Loucy (cell line): ENCODE measurements around the gene MTG2.

Source experiments
- H2AFZ ChIP-seq: fragments of 200-600 bp; sonication (generic); 2 replicates; pipeline ENCODE4 v1.6.0; 2016; ENCODE audit warnings: antibody characterized with exemption, mild to moderate bottlenecking, low read length, moderate library complexity
- H3F3A ChIP-seq: fragments of 200-600 bp; 2 replicates; pipeline ENCODE4 v1.6.0; 2016; ENCODE audit warnings: antibody characterized with exemption, low read depth, mild to moderate bottlenecking
- H3K27me3 ChIP-seq: fragments of 200-600 bp; sonication (generic); 2 replicates; pipeline ENCODE4 v1.6.1; 2014; ENCODE audit warnings: low read length, mild to moderate bottlenecking; ENCODE audit not compliant: insufficient read depth, poor library complexity, severe bottlenecking
- H3K36me3 ChIP-seq: fragments of 200-600 bp; sonication (generic); 2 replicates; pipeline ENCODE4 v1.6.1; 2016; ENCODE audit warnings: low read length; ENCODE audit not compliant: insufficient read depth
- H3K4me1 ChIP-seq: fragments of 200-600 bp; sonication (generic); 2 replicates; pipeline ENCODE4 v1.5.1; 2014; ENCODE audit warnings: low read length, mild to moderate bottlenecking; ENCODE audit not compliant: insufficient read depth, poor library complexity, severe bottlenecking
- H3K4me2 ChIP-seq: fragments of 200-600 bp; sonication (generic); 2 replicates; pipeline ENCODE4 v1.6.0; 2014; ENCODE audit warnings: antibody characterized with exemption, low read length, low read depth, mild to moderate bottlenecking; ENCODE audit not compliant: poor library complexity, severe bottlenecking
- H3K4me3 ChIP-seq: fragments of 200-600 bp; sonication (generic); 2 replicates; pipeline ENCODE4 v1.5.1; 2014; ENCODE audit warnings: low read length, mild to moderate bottlenecking, mixed read lengths; ENCODE audit not compliant: poor library complexity, severe bottlenecking
- H3K79me2 ChIP-seq: fragments of 200-600 bp; sonication (generic); 2 replicates; pipeline ENCODE4 v1.6.1; 2014; ENCODE audit warnings: low read length; ENCODE audit not compliant: insufficient read depth
- H3K9ac ChIP-seq: fragments of 200-600 bp; sonication (generic); 2 replicates; pipeline ENCODE4 v1.6.0; 2014; ENCODE audit warnings: mild to moderate bottlenecking, low read depth, low read length, moderate library complexity; ENCODE audit not compliant: poor library complexity, severe bottlenecking
- H3K9me2 ChIP-seq: fragments of 200-600 bp; sonication (generic); replicated peaks from 2 replicates; pipeline ENCODE4 v1.6.1; 2016; ENCODE audit warnings: low read depth, low read length, mixed read lengths
- H3K9me3 ChIP-seq: fragments of 200-600 bp; sonication (generic); 2 replicates; pipeline ENCODE4 v1.6.1; 2014; ENCODE audit warnings: mild to moderate bottlenecking, antibody characterized with exemption, low read length, low read depth; ENCODE audit not compliant: insufficient read depth
- H4K20me1 ChIP-seq: fragments of 200-600 bp; sonication (generic); 2 replicates; pipeline ENCODE4 v1.6.0; 2014; ENCODE audit warnings: antibody characterized with exemption, low read length, mild to moderate bottlenecking; ENCODE audit not compliant: insufficient read depth, poor library complexity, severe bottlenecking
- EZH2phosphoT487 ChIP-seq: fragments of 200-600 bp; IDR thresholded peaks from 2 replicates; pipeline ENCODE4 v1.6.1; 2018; ENCODE audit warnings: antibody characterized with exemption, mild to moderate bottlenecking, moderate library complexity, borderline replicate concordance
- TF ChIP-seq, protein P1 (sequence below): fragments of 200-600 bp; sonication (generic); conservative IDR thresholded peaks from 2 replicates; pipeline ENCODE4 v1.5.1; 2014; ENCODE audit warnings: mild to moderate bottlenecking, antibody characterized with exemption, low read length

Gene MTG2

DNA sequence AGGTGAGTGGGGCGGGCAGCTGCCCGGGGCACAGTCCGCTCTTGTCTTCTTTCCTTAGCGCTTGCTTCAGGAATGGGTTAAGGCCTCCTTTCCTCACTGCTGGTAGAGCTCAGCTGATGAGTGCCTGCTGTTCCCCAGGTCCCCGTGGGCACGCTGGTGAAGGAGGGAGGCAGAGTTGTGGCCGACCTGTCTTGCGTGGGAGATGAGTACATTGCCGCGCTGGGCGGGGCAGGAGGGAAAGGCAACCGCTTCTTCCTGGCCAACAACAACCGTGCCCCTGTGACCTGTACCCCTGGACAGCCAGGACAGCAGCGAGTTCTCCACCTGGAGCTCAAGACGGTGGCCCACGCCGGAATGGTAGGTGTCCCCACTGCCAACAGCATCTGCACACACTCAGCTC is 15.7 kb downstream of the MTG2 start:
- H3K9me3 ChIP-seq: no peaks in the 10 kb centered on the region
- peaks cover 43% of the 10 kb centered on the region for H3K4me1 ChIP-seq
- no peak for TF ChIP-seq EZH2phosphoT487
- TF ChIP-seq, protein P1, sequence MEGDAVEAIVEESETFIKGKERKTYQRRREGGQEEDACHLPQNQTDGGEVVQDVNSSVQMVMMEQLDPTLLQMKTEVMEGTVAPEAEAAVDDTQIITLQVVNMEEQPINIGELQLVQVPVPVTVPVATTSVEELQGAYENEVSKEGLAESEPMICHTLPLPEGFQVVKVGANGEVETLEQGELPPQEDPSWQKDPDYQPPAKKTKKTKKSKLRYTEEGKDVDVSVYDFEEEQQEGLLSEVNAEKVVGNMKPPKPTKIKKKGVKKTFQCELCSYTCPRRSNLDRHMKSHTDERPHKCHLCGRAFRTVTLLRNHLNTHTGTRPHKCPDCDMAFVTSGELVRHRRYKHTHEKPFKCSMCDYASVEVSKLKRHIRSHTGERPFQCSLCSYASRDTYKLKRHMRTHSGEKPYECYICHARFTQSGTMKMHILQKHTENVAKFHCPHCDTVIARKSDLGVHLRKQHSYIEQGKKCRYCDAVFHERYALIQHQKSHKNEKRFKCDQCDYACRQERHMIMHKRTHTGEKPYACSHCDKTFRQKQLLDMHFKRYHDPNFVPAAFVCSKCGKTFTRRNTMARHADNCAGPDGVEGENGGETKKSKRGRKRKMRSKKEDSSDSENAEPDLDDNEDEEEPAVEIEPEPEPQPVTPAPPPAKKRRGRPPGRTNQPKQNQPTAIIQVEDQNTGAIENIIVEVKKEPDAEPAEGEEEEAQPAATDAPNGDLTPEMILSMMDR: no peak
- peaks cover 25% of the 10 kb centered on the region; the same call in 1 of the 2 replicates for H3K36me3 ChIP-seq
- H3K9me2 ChIP-seq: no peaks in the 10 kb centered on the region
- H3K79me2 ChIP-seq: peaks cover 9% of the 10 kb centered on the region; the same call in 1 of the 2 replicates
- H4K20me1 ChIP-seq: no peaks in the 10 kb centered on the region
- no peak overlapping the region for H3K9ac ChIP-seq
- peaks cover 25% of the 10 kb centered on the region for H3F3A ChIP-seq
- no peak overlapping the region for H2AFZ ChIP-seq
- no peak overlapping the region for H3K4me2 ChIP-seq
- no peak overlapping the region for H3K4me3 ChIP-seq
- H3K27me3 ChIP-seq: no peaks in the 10 kb centered on the region

DNA sequence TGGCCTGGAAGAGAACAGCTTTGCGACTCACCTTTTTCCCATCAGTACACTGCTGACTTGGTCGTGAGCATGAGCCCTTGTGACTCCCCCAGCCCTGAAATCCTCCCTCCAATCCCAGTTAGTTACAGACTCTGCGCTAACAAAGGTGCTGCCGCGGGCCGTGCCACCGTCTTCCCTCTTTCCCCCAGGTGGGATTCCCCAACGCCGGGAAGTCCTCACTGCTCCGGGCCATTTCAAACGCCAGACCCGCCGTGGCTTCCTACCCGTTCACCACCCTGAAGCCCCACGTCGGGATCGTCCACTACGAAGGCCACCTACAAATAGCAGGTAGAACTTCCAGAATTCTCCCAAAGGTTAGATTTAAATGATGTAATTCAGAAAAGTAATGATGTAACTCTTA is 16.1 kb downstream of the MTG2 start:
- no peak overlapping the region for H3K4me2 ChIP-seq
- H3K9me3 ChIP-seq: no peaks in the 10 kb centered on the region
- H3F3A ChIP-seq: peaks cover 26% of the 10 kb centered on the region
- H3K27me3 ChIP-seq: no peaks in the 10 kb centered on the region
- H4K20me1 ChIP-seq: no peaks in the 10 kb centered on the region
- no peak overlapping the region for H3K4me3 ChIP-seq
- H3K4me1 ChIP-seq: peaks cover 48% of the 10 kb centered on the region
- peaks cover 8% of the 10 kb centered on the region; the same call in 1 of the 2 replicates for H3K79me2 ChIP-seq
- H2AFZ ChIP-seq: no peak overlapping the region
- TF ChIP-seq, protein P1: no peak
- TF ChIP-seq EZH2phosphoT487: no peak
- peaks cover 25% of the 10 kb centered on the region; the same call in 1 of the 2 replicates for H3K36me3 ChIP-seq
- no peak overlapping the region for H3K9ac ChIP-seq
- H3K9me2 ChIP-seq: no peaks in the 10 kb centered on the region

DNA sequence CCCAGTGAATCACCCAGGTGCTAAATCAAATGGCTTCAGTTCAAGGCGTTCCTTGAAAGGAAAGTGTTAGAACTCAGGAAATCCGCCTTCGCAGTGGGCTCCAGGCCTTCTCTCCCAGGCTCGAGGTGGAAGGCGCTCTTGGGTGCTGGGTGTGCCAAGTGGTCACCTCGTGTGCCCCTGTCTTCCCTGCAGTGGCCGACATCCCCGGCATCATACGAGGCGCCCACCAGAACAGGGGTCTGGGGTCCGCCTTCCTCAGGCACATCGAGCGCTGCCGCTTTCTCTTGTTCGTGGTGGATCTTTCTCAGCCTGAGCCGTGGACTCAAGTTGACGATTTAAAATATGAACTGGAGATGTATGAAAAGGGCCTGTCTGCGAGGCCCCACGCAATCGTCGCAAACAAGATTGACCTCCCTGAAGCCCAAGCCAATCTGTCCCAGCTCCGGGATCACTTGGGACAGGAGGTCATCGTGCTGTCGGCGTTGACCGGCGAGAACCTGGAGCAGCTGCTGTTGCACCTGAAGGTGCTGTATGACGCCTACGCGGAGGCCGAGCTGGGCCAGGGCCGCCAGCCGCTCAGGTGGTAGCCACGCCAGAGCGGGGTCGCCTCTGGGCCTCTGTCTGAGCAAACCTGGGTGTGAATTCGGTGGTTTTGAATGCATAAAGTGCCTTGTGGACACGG is 17.8 kb downstream of the MTG2 start:
- Histone ChIP-seq H3K9me2 (no peaks in the 10 kb centered on the region), H4K20me1 (no peaks in the 10 kb centered on the region), H3K4me3 (peak overlapping the region; percentile 68), H3K9ac (peak overlapping the region; percentile 70), H2AFZ (no peak overlapping the region), H3F3A (peaks cover 20% of the 10 kb centered on the region), H3K4me1 (peaks cover 47% of the 10 kb centered on the region), H3K27me3 (no peaks in the 10 kb centered on the region), H3K79me2 (peaks cover 18% of the 10 kb centered on the region; the same call in 1 of the 2 replicates), H3K4me2 (peak overlapping the region; percentile 84), H3K36me3 (peaks cover 25% of the 10 kb centered on the region; the same call in 1 of the 2 replicates), H3K9me3 (no peaks in the 10 kb centered on the region)
- TF ChIP-seq EZH2phosphoT487: no peak
- TF ChIP-seq, protein P1: no peak
